ENCODE data around the gene ANXA6. TPM values are rescaled to one million over a fixed set of nuclear protein-coding genes. Genes with fewer than 3 reads are reported as not detected.
A peak's percentile ranks its signal among the peaks of the same experiment; 100 is the strongest.

Gene ANXA6
- 381 TPM for total RNA-seq
- 122 TPM for polyA plus RNA-seq
- long read RNA-seq, donor 1, partial matches to known transcripts, result 0 of 5 reads
- long read RNA-seq, donor 1, other reads (novel, unspliced or antisense), result 0 of 5 reads
- long read RNA-seq, donor 2, result 0 reads
- long read RNA-seq, donor 3, transcript ANXA6-201 (26 exons, 2,593 nt), result major isoform, 50 of 132 reads
- long read RNA-seq, donor 3, partial matches to known transcripts, result 62 of 132 reads
- long read RNA-seq, donor 3, other reads (novel, unspliced or antisense), result 19 of 132 reads
- long read RNA-seq, donor 4, transcript ANXA6-201 (26 exons, 2,593 nt), result major isoform, 24 of 44 reads
- long read RNA-seq, donor 4, partial matches to known transcripts, result 20 of 44 reads
- long read RNA-seq, donor 4, other reads (novel, unspliced or antisense), result 0 of 44 reads
- long read RNA-seq, donor 5, transcript ANXA6-201 (26 exons, 2,593 nt), result major isoform, 65 of 232 reads
- long read RNA-seq, donor 5, partial matches to known transcripts, result 142 of 232 reads
- long read RNA-seq, donor 5, other reads (novel, unspliced or antisense), result 22 of 232 reads
- long read RNA-seq, donor 6, transcript ANXA6-201 (26 exons, 2,593 nt), result major isoform, 39 of 106 reads
- long read RNA-seq, donor 6, partial matches to known transcripts, result 46 of 106 reads
- long read RNA-seq, donor 6, other reads (novel, unspliced or antisense), result 21 of 106 reads
- long read RNA-seq, donor 7, transcript ANXA6-201 (26 exons, 2,593 nt), result major isoform, 36 of 64 reads
- long read RNA-seq, donor 7, partial matches to known transcripts, result 28 of 64 reads
- long read RNA-seq, donor 7, other reads (novel, unspliced or antisense), result 0 of 64 reads
- long read RNA-seq, donor 8, transcript ANXA6-201 (26 exons, 2,593 nt), result major isoform, 13 of 24 reads
- long read RNA-seq, donor 8, partial matches to known transcripts, result 11 of 24 reads
- long read RNA-seq, donor 8, other reads (novel, unspliced or antisense), result 0 of 24 reads
- long read RNA-seq, donor 9, transcript ANXA6-201 (26 exons, 2,593 nt), result major isoform, 22 of 63 reads
- long read RNA-seq, donor 9, partial matches to known transcripts, result 35 of 63 reads
- long read RNA-seq, donor 9, other reads (novel, unspliced or antisense), result 5 of 63 reads
- long read RNA-seq, donor 10, transcript ANXA6-201 (26 exons, 2,593 nt), result major isoform, 30 of 119 reads
- long read RNA-seq, donor 10, partial matches to known transcripts, result 75 of 119 reads
- long read RNA-seq, donor 10, other reads (novel, unspliced or antisense), result 11 of 119 reads

DNA sequence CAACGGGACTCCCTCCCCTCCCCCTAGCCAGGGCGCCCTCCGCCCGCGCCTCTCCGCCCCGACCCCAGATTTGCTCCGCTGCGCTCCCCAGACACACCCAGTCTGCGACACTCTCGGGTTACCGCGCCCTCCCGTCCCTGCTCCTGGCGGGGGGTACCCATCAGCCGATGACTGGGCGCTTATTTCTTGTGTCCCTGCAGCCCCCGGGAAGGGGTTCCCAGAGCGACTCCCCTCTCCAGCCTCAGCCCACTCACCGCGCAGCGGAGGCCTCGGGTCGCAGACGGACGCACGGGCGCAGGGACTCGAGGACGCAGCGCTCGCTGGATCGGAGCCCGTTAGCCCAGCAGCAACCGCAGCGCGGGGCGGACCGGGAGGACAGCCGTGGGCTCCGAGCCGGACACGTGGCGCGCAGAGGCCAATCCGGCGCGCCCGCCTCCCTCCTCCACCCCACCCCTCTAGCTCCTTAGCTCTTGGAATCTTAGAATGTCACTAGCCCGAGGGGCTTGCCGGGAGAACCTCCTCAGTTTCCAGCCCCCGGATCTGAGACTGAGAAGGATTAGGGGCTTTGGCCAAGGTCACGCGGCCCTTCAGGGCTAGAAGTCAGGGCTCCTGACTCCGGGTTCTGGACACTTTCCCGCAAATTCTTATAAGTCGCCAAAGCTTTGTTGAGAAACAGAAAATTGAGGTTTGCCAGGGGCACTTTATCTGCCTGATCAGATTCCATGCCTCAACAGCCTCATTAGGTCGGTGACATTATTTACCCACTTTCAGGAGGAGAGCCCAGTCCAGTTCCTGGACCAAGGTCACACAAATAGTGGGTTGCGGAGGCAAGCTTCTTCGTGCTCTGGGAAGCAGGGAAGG is at the start of gene ANXA6:
Gene ANXA6 (minus strand): TSS at position 354 of the 861 bp plus-strand sequence. CDS start 9,878 bp downstream, outside the sequence.
- H3K27me3 ChIP-seq (ENCODE audit: control insufficient read depth in 2 of 2, insufficient read depth in 1 of 2, low read length in 1 of 2), result no peaks in the 10 kb centered on the region
- WGBS, result 2% methylated on average over 60 of the region's 60 CpGs
- H3K9me3 ChIP-seq (ENCODE audit: control insufficient read depth in 2 of 2, insufficient read depth in 1 of 2, low read length in 1 of 2), result no peaks in the 10 kb centered on the region
- peak within 1 kb of the TSS; percentile 93 for H3K27ac ChIP-seq (ENCODE audit: low read depth in 1 of 2, low read length in 1 of 2)
- H3K4me1 ChIP-seq (ENCODE audit: control insufficient read depth in 2 of 2, insufficient read depth in 2 of 2, low read length in 2 of 2), result peaks cover 38 to 61% of the 10 kb centered on the region in 2 donors
- peak in 3 of 9 donors; percentile 65 to 80 (median 68) for DNase-seq (ENCODE audit: low read depth in 6 of 9, low spot score in 9 of 9)
- peaks cover 0 to 11% of the 10 kb centered on the region in 2 donors for H3K36me3 ChIP-seq (ENCODE audit: control insufficient read depth in 2 of 2, insufficient read depth in 2 of 2, low read length in 1 of 2)
- H3K4me3 ChIP-seq (ENCODE audit: low read length in 2 of 2), result peak within 1 kb of the TSS; percentile 92 to 93

DNA sequence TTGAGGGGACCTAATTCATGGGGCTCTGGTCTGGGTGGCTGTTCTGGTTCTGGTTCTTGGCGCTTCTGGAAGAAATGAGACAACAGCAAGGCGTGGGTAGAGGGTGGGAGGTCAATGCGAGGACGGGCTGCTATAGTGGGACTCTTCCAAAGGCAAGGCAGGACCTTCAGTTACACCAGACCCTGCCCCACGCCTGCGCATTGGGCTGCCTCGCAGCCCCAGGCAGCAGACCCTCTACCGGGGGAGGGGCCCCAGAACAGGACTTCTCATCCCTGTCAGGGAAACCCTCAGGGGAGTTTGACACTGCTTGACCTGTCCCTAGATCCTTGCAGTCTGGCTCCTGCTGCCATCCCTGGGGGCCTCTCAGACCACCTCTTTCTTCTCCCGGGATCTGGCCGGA is 47.8 kb upstream of the ANXA6 start:
- peaks cover 14 to 41% of the 10 kb centered on the region in 2 donors for H3K36me3 ChIP-seq (ENCODE audit: control insufficient read depth in 2 of 2, insufficient read depth in 2 of 2, low read length in 1 of 2)
- H3K27ac ChIP-seq (ENCODE audit: low read depth in 1 of 2, low read length in 1 of 2), result peak overlapping the region; percentile 17 to 18
- DNase-seq (ENCODE audit: low read depth in 6 of 9, low spot score in 9 of 9), result no peak
- no peak overlapping the region for H3K4me3 ChIP-seq (ENCODE audit: low read length in 2 of 2)
- WGBS, result 97% methylated on average over 10 of the region's 10 CpGs
- H3K9me3 ChIP-seq (ENCODE audit: control insufficient read depth in 2 of 2, insufficient read depth in 1 of 2, low read length in 1 of 2), result no peaks in the 10 kb centered on the region
- no peaks in the 10 kb centered on the region for H3K27me3 ChIP-seq (ENCODE audit: control insufficient read depth in 2 of 2, insufficient read depth in 1 of 2, low read length in 1 of 2)
- peaks cover 37 to 51% of the 10 kb centered on the region in 2 donors for H3K4me1 ChIP-seq (ENCODE audit: control insufficient read depth in 2 of 2, insufficient read depth in 2 of 2, low read length in 2 of 2)

DNA sequence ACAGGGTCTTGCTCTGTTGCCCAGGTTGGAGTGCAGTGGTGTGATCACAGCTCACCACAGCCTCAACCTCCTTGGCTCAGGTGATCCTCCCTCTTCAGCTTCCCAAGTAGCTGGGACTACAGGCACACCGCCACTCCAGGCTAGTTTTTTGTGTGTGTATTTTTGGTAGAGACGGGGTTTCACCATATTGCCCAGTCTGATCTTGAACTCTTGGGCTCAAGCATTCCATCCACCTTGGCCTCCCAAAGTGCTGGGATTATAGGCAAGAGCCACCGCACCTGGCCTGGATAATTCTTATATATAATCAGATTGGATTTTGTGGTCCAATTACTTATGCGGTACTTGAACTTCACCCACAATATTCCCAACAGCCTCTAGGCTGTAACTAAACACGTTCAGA is 46.5 kb upstream of the ANXA6 start:
- Histone ChIP-seq H3K36me3 (ENCODE audit: control insufficient read depth in 2 of 2, insufficient read depth in 2 of 2, low read length in 1 of 2) (peaks cover 24 to 54% of the 10 kb centered on the region in 2 donors), H3K9me3 (ENCODE audit: control insufficient read depth in 2 of 2, insufficient read depth in 1 of 2, low read length in 1 of 2) (no peaks in the 10 kb centered on the region), H3K27me3 (ENCODE audit: control insufficient read depth in 2 of 2, insufficient read depth in 1 of 2, low read length in 1 of 2) (no peaks in the 10 kb centered on the region), H3K4me1 (ENCODE audit: control insufficient read depth in 2 of 2, insufficient read depth in 2 of 2, low read length in 2 of 2) (peaks cover 30 to 38% of the 10 kb centered on the region in 2 donors), H3K27ac (ENCODE audit: low read depth in 1 of 2, low read length in 1 of 2) (no peak overlapping the region), H3K4me3 (ENCODE audit: low read length in 2 of 2) (no peak overlapping the region)
- WGBS, result 98% methylated on average over 5 of the region's 5 CpGs
- no peak for DNase-seq (ENCODE audit: low read depth in 6 of 9, low spot score in 9 of 9)

DNA sequence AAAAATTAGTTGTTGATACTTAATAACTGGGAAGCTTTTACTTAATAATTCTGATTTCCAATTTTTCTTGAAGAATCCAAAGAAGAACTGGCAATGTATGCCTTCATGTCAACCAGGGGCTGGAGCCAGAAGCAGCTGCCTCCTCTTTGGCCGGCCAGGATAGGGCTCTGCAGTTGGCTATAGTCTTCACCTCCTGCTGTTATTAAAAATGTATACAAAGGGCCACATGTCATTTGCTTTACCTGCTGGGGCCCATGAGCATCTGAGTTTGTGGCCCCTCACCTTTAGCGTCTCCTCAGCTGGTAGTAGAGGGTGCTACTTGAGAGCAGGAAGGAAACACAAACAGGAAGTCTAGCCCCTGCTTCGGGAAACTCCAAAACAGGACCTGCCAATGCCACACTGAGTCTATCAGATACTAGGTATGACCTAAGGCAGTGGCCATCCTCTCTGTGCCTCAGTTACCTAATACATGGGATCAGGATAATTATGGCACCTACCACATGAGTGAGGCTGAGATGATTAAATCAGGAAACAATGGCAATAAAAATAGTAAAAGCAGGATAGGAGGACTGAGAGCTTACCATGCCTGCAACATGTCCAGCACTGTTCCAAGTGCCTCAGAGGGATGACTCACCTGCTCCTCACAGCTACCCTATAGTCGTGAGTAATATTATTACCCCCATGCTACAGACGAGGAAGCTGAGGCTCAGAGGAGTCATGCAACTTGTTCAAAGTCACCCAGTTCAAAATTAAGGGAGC is 45.0 kb upstream of the ANXA6 start:
- peak in 2 of 9 donors; percentile 23 to 45 for DNase-seq (ENCODE audit: low read depth in 6 of 9, low spot score in 9 of 9)
- H3K27ac ChIP-seq (ENCODE audit: low read depth in 1 of 2, low read length in 1 of 2), result peak overlapping the region; percentile 8 to 23
- 80% methylated on average over 5 of the region's 5 CpGs for WGBS

DNA sequence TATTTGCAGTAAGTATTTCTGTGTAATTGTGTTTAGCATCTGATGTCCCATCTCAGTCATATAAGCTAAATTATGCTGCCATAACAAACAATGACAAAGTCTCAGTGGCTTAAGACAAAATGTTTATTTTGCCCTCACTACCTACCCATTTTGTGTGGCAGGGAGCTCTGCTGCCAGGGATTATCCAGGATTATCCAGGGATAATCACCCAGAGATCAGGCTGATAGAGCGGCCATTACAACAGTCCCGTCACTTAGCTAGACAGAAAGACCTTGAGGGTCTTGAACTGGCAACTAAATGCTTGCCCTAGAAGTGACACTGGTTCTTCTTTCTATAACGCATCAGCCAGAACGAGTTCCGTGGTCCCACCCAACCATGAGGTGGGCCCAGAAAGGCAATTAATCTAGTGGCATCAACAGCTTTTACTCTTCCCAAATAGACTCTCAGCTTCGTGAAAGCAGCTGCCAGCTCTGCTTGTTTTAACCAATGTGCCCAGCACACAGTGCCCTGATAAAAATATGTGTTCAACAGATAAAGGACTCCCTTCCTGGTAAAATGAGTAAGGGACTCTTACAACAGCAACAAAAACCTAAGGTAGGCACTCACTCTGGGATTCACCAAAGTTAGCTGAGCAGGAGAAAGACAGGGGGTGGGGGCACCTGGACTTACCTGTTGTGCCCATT is 43.5 kb upstream of the ANXA6 start:
- no peaks in the 10 kb centered on the region for H3K9me3 ChIP-seq (ENCODE audit: control insufficient read depth in 2 of 2, insufficient read depth in 1 of 2, low read length in 1 of 2)
- peaks cover 36 to 64% of the 10 kb centered on the region in 2 donors for H3K36me3 ChIP-seq (ENCODE audit: control insufficient read depth in 2 of 2, insufficient read depth in 2 of 2, low read length in 1 of 2)
- no peaks in the 10 kb centered on the region for H3K27me3 ChIP-seq (ENCODE audit: control insufficient read depth in 2 of 2, insufficient read depth in 1 of 2, low read length in 1 of 2)
- no peak overlapping the region for H3K4me3 ChIP-seq (ENCODE audit: low read length in 2 of 2)
- no peak overlapping the region for H3K27ac ChIP-seq (ENCODE audit: low read depth in 1 of 2, low read length in 1 of 2)
- WGBS, result 95% methylated on average over 6 of the region's 6 CpGs
- DNase-seq (ENCODE audit: low read depth in 6 of 9, low spot score in 9 of 9), result no peak
- peaks cover 29 to 36% of the 10 kb centered on the region in 2 donors for H3K4me1 ChIP-seq (ENCODE audit: control insufficient read depth in 2 of 2, insufficient read depth in 2 of 2, low read length in 2 of 2)

More for the DNA sequence above, 45.0 kb upstream of the ANXA6 start:
- H3K27me3 ChIP-seq (ENCODE audit: control insufficient read depth in 2 of 2, insufficient read depth in 1 of 2, low read length in 1 of 2), result no peaks in the 10 kb centered on the region
- H3K9me3 ChIP-seq (ENCODE audit: control insufficient read depth in 2 of 2, insufficient read depth in 1 of 2, low read length in 1 of 2), result no peaks in the 10 kb centered on the region
- peaks cover 20 to 27% of the 10 kb centered on the region in 2 donors for H3K4me1 ChIP-seq (ENCODE audit: control insufficient read depth in 2 of 2, insufficient read depth in 2 of 2, low read length in 2 of 2)
- peaks cover 32 to 60% of the 10 kb centered on the region in 2 donors for H3K36me3 ChIP-seq (ENCODE audit: control insufficient read depth in 2 of 2, insufficient read depth in 2 of 2, low read length in 1 of 2)
- no peak overlapping the region for H3K4me3 ChIP-seq (ENCODE audit: low read length in 2 of 2)

DNA sequence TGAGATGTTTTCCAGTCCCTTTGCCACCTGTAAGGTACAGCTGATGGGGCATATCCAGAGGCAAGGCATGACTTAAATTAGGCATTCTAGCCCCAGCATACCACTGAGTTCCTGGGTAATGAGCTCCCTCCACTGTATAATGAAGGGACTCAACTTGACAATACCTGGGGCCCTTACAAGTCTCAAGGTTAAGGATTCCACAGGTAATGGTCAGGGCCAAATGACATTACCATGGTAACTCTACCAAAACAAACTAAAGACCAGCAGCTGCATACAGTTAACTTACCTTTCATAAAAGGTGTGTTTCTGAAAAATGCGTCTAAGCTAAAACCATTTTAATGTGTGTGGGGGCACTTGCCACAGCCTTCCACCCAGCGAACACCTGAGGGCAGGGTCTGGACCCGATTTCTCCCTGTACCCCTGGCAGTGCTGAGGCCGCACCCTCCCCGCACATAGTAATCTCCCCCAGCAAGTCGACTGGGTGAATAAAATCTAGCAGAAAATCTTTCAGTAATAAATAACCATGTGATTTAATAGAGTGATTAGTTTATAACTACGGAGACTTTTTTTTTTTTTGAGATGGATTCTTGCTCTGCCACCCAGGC is 42.1 kb upstream of the ANXA6 start:
- no peak for DNase-seq (ENCODE audit: low read depth in 6 of 9, low spot score in 9 of 9)
- WGBS, result 98% methylated on average over 7 of the region's 7 CpGs
- no peaks in the 10 kb centered on the region for H3K27me3 ChIP-seq (ENCODE audit: control insufficient read depth in 2 of 2, insufficient read depth in 1 of 2, low read length in 1 of 2)
- H3K9me3 ChIP-seq (ENCODE audit: control insufficient read depth in 2 of 2, insufficient read depth in 1 of 2, low read length in 1 of 2), result no peaks in the 10 kb centered on the region
- peaks cover 20 to 27% of the 10 kb centered on the region in 2 donors for H3K4me1 ChIP-seq (ENCODE audit: control insufficient read depth in 2 of 2, insufficient read depth in 2 of 2, low read length in 2 of 2)
- H3K4me3 ChIP-seq (ENCODE audit: low read length in 2 of 2), result no peak overlapping the region
- no peak overlapping the region for H3K27ac ChIP-seq (ENCODE audit: low read depth in 1 of 2, low read length in 1 of 2)
- peaks cover 36 to 63% of the 10 kb centered on the region in 2 donors for H3K36me3 ChIP-seq (ENCODE audit: control insufficient read depth in 2 of 2, insufficient read depth in 2 of 2, low read length in 1 of 2)

DNA sequence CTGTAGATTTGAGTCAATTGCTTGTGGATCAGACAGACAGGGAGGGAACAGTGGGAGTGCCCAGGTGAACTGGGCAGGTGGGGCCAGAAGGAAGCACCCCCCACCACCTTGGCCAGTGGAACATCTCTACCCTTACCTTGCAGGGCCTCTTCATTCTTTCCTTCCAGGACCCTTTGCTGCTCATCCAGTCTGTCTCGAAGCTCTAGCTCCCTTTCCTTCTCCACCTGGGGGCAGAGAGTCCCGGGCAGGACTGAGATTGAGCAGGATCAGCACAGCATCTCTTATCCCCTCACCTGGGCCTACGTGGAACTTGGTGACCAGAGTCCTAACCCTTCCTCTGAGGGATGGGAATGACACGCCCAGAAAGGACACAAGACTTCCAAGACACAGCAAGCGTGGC is 41.3 kb upstream of the ANXA6 start:
- H3K4me1 ChIP-seq (ENCODE audit: control insufficient read depth in 2 of 2, insufficient read depth in 2 of 2, low read length in 2 of 2), result peaks cover 20 to 27% of the 10 kb centered on the region in 2 donors
- H3K4me3 ChIP-seq (ENCODE audit: low read length in 2 of 2), result no peak overlapping the region
- H3K27ac ChIP-seq (ENCODE audit: low read depth in 1 of 2, low read length in 1 of 2), result no peak overlapping the region
- H3K9me3 ChIP-seq (ENCODE audit: control insufficient read depth in 2 of 2, insufficient read depth in 1 of 2, low read length in 1 of 2), result no peaks in the 10 kb centered on the region
- DNase-seq (ENCODE audit: low read depth in 6 of 9, low spot score in 9 of 9), result no peak
- peaks cover 36 to 57% of the 10 kb centered on the region in 2 donors for H3K36me3 ChIP-seq (ENCODE audit: control insufficient read depth in 2 of 2, insufficient read depth in 2 of 2, low read length in 1 of 2)
- no peaks in the 10 kb centered on the region for H3K27me3 ChIP-seq (ENCODE audit: control insufficient read depth in 2 of 2, insufficient read depth in 1 of 2, low read length in 1 of 2)
- WGBS, result 98% methylated on average over 5 of the region's 5 CpGs
